Measurements from ENCODE around the gene RAMP3.

Gene RAMP3

GRCh38 chr7:45180084-45180986, 22.7 kb downstream of the RAMP3 start:
- Histone ChIP-seq H3K27me3 (ENCODE audit: control insufficient read depth, insufficient read depth, low read length) (no peaks in the 10 kb centered on the region), H3K4me1 (ENCODE audit: control insufficient read depth, insufficient read depth, low read length) (no peaks in the 10 kb centered on the region), H3K36me3 (ENCODE audit: control insufficient read depth, insufficient read depth, low read length) (no peaks in the 10 kb centered on the region), H3K4me3 (ENCODE audit: low read depth, low read length) (no peak overlapping the region), H3K9me3 (ENCODE audit: control insufficient read depth, insufficient read depth, low read length) (no peaks in the 10 kb centered on the region), H3K9ac (ENCODE audit: low read depth, low read length) (no peak overlapping the region), H3K27ac (ENCODE audit: low read depth, low read length) (no peak overlapping the region)

DNA sequence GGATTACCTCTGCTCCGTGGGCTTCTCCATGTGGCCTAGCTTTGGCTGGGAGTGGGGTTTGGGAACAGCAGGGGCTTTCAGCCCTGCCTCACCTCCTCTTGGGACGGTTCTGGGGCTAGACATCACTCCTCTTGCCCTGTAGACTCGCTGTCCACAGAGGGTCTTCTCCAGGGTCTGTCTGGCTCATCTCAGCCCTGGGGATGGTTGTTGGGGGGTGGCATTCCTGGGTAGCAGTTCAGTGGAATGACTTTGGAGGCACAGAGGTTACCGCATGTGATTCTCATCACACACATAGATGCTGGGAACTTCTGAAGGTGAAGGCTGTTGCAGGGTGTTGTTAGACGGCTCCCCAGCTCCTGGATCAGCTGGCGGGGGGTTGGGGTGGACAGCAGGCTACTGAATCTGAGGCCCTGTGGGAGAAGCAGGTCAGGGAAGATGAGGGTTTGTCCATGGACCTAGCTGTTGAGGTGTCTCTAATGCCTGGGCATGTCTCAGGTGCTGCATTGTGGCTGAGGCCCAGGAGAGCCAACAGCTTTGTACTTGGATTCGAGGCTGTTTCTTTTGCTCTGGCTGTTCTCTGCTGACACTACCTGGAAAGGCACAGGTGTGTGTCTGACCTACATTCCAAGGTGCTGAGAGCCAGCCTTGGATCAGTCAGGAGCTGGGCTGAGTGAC, 23.8 kb downstream of the RAMP3 start:
- Histone ChIP-seq H3K27me3 (ENCODE audit: control insufficient read depth, insufficient read depth, low read length) (no peaks in the 10 kb centered on the region), H3K9ac (ENCODE audit: low read depth, low read length) (no peak overlapping the region), H3K36me3 (ENCODE audit: control insufficient read depth, insufficient read depth, low read length) (no peaks in the 10 kb centered on the region), H3K4me3 (ENCODE audit: low read depth, low read length) (no peak overlapping the region), H3K27ac (ENCODE audit: low read depth, low read length) (no peak overlapping the region), H3K9me3 (ENCODE audit: control insufficient read depth, insufficient read depth, low read length) (no peaks in the 10 kb centered on the region), H3K4me1 (ENCODE audit: control insufficient read depth, insufficient read depth, low read length) (no peaks in the 10 kb centered on the region)

- Histone ChIP-seq H3K4me1 (ENCODE audit: control insufficient read depth, insufficient read depth, low read length) (no peaks in the 10 kb centered on the region), H3K36me3 (ENCODE audit: control insufficient read depth, insufficient read depth, low read length) (no peaks in the 10 kb centered on the region), H3K4me3 (ENCODE audit: low read depth, low read length) (no peak overlapping the region), H3K9ac (ENCODE audit: low read depth, low read length) (no peak overlapping the region), H3K9me3 (ENCODE audit: control insufficient read depth, insufficient read depth, low read length) (no peaks in the 10 kb centered on the region), H3K27me3 (ENCODE audit: control insufficient read depth, insufficient read depth, low read length) (no peaks in the 10 kb centered on the region), H3K27ac (ENCODE audit: low read depth, low read length) (no peak overlapping the region)
These were observed 24.6 kb downstream of the RAMP3 start for GRCh38 chr7:45181991-45182855.

DNA sequence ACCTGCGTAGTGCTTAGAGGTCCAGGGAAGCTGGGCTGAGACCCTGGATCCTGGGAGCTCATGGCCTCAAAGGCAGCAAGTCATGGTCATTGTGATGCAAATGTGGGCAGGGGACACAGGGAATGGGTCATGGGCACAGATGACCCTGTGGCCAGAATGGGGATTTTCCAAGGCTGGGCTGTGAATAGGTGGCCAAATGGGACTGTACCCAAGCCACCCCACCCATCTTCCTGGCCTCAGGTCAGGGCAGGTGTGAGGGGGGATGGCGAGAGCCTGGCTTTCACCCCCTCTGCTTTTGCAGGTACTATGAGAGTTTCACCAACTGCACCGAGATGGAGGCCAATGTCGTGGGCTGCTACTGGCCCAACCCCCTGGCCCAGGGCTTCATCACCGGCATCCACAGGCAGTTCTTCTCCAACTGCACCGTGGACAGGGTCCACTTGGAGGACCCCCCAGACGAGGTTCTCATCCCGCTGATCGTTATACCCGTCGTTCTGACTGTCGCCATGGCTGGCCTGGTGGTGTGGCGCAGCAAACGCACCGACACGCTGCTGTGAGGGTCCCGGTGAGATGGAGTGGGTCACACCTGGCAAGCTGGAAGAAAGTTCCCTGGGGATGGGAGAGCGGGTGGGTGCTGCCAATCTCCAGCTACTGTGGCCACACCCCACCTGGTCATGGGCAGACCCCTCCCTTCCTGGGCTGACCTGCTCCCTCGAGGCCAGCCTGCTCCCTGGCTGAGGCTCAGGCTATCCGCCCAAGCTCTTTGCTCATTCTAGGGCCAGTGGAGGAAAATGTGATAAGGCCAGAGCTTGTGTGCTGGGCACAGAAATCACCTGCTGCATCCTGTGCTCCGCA, 25.5 kb downstream of the RAMP3 start:
- H3K27ac ChIP-seq (ENCODE audit: low read depth, low read length), result no peak overlapping the region
- H3K27me3 ChIP-seq (ENCODE audit: control insufficient read depth, insufficient read depth, low read length), result no peaks in the 10 kb centered on the region
- no peak overlapping the region for H3K4me3 ChIP-seq (ENCODE audit: low read depth, low read length)
- H3K9me3 ChIP-seq (ENCODE audit: control insufficient read depth, insufficient read depth, low read length), result no peaks in the 10 kb centered on the region
- no peaks in the 10 kb centered on the region for H3K4me1 ChIP-seq (ENCODE audit: control insufficient read depth, insufficient read depth, low read length)
- no peak overlapping the region for H3K9ac ChIP-seq (ENCODE audit: low read depth, low read length)
- H3K36me3 ChIP-seq (ENCODE audit: control insufficient read depth, insufficient read depth, low read length), result no peaks in the 10 kb centered on the region

GRCh38 chr7:45183711-45184210, 26.2 kb downstream of the RAMP3 start:
- Histone ChIP-seq H3K27me3 (ENCODE audit: control insufficient read depth, insufficient read depth, low read length) (no peaks in the 10 kb centered on the region), H3K9ac (ENCODE audit: low read depth, low read length) (no peak overlapping the region), H3K36me3 (ENCODE audit: control insufficient read depth, insufficient read depth, low read length) (no peaks in the 10 kb centered on the region), H3K4me3 (ENCODE audit: low read depth, low read length) (no peak overlapping the region), H3K4me1 (ENCODE audit: control insufficient read depth, insufficient read depth, low read length) (no peaks in the 10 kb centered on the region), H3K9me3 (ENCODE audit: control insufficient read depth, insufficient read depth, low read length) (no peaks in the 10 kb centered on the region), H3K27ac (ENCODE audit: low read depth, low read length) (no peak overlapping the region)

GRCh38 chr7:45184326-45185027, 26.9 kb downstream of the RAMP3 start:
- no peak overlapping the region for H3K27ac ChIP-seq (ENCODE audit: low read depth, low read length)
- no peaks in the 10 kb centered on the region for H3K4me1 ChIP-seq (ENCODE audit: control insufficient read depth, insufficient read depth, low read length)
- no peak overlapping the region for H3K9ac ChIP-seq (ENCODE audit: low read depth, low read length)
- no peaks in the 10 kb centered on the region for H3K27me3 ChIP-seq (ENCODE audit: control insufficient read depth, insufficient read depth, low read length)
- H3K9me3 ChIP-seq (ENCODE audit: control insufficient read depth, insufficient read depth, low read length), result no peaks in the 10 kb centered on the region
- H3K36me3 ChIP-seq (ENCODE audit: control insufficient read depth, insufficient read depth, low read length), result no peaks in the 10 kb centered on the region
- H3K4me3 ChIP-seq (ENCODE audit: low read depth, low read length), result no peak overlapping the region

DNA sequence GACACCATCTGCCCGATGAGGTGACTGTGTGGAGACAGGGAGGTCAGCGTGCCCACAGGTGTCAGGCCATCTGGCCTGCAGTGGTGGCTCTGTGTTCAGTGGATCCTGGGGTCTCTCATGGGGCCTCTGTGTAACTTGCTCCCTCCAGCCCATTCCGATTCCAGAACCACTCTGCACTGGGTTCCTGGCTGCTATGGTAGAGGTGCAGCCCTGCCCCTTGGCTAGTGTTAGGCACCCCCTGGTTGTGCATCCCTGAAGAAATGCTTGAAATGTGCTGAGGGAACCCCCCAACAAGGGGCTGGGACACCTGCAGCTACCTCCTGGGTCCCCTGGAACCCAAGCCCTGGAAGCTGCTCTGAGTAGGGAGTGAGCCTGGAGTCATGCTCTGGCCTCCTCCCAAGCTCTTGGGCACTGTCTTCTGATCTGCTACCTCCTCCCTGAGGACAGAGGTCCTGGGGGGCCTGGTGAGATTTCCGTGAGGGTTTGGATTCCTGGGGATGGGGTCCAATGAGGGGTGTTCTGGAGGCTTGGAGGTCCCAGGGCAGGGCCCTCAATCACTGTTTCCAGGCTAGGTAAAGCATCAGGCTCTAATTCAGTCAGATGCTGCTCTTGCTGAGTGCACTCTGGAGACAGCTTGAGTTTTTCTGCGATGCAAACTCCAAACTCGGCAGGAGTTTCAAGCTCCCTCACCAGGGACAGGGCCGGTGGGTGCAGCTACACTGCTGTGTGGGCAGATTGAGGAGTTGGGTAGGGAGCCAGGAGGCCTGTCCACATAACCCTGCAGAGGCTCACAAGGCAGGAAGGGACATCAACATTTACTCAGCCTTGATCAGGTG, 27.7 kb downstream of the RAMP3 start:
- no peak overlapping the region for H3K27ac ChIP-seq (ENCODE audit: low read depth, low read length)
- no peak overlapping the region for H3K9ac ChIP-seq (ENCODE audit: low read depth, low read length)
- no peaks in the 10 kb centered on the region for H3K27me3 ChIP-seq (ENCODE audit: control insufficient read depth, insufficient read depth, low read length)
- H3K4me3 ChIP-seq (ENCODE audit: low read depth, low read length), result no peak overlapping the region
- H3K9me3 ChIP-seq (ENCODE audit: control insufficient read depth, insufficient read depth, low read length), result no peaks in the 10 kb centered on the region
- no peaks in the 10 kb centered on the region for H3K4me1 ChIP-seq (ENCODE audit: control insufficient read depth, insufficient read depth, low read length)
- H3K36me3 ChIP-seq (ENCODE audit: control insufficient read depth, insufficient read depth, low read length), result no peaks in the 10 kb centered on the region

GRCh38 chr7:45185864-45186250, 28.3 kb downstream of the RAMP3 start:
- Histone ChIP-seq H3K36me3 (ENCODE audit: control insufficient read depth, insufficient read depth, low read length) (no peaks in the 10 kb centered on the region), H3K4me3 (ENCODE audit: low read depth, low read length) (no peak overlapping the region), H3K4me1 (ENCODE audit: control insufficient read depth, insufficient read depth, low read length) (no peaks in the 10 kb centered on the region), H3K9me3 (ENCODE audit: control insufficient read depth, insufficient read depth, low read length) (no peaks in the 10 kb centered on the region), H3K27me3 (ENCODE audit: control insufficient read depth, insufficient read depth, low read length) (no peaks in the 10 kb centered on the region), H3K9ac (ENCODE audit: low read depth, low read length) (no peak overlapping the region), H3K27ac (ENCODE audit: low read depth, low read length) (no peak overlapping the region)

DNA sequence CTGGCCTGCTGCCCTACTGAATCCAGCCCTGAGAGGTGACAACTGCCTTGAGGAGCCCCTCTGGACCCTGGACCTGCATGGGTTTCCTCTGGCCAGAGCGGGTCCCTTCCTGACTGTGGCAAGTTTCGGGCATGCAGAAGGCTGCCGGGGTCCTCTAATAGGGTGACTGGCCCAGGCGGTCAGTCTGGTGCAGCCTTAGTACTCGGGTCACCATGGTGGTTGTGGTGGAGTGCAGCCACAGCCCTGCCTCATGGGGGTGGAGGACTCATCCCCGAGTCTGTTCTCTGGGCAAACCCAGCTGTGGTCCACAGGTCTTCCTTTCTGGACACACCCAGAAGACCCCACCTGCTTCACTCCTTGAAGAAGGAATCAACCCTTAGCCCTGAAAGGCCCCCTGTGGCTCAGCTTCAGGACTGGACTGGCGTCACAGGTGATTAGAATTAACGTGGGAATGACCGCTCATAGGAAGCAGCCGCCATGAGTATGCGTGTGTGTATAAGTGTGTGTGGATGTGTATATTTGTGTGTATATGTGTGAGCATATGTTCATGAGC, 28.7 kb downstream of the RAMP3 start:
- no peaks in the 10 kb centered on the region for H3K9me3 ChIP-seq (ENCODE audit: control insufficient read depth, insufficient read depth, low read length)
- no peaks in the 10 kb centered on the region for H3K4me1 ChIP-seq (ENCODE audit: control insufficient read depth, insufficient read depth, low read length)
- H3K9ac ChIP-seq (ENCODE audit: low read depth, low read length), result no peak overlapping the region
- no peaks in the 10 kb centered on the region for H3K36me3 ChIP-seq (ENCODE audit: control insufficient read depth, insufficient read depth, low read length)
- no peak overlapping the region for H3K4me3 ChIP-seq (ENCODE audit: low read depth, low read length)
- no peak overlapping the region for H3K27ac ChIP-seq (ENCODE audit: low read depth, low read length)
- H3K27me3 ChIP-seq (ENCODE audit: control insufficient read depth, insufficient read depth, low read length), result no peaks in the 10 kb centered on the region
